Activated CD8-positive, alpha-beta memory T cell treated with anti-CD3 and anti-CD28 coated beads, Interleukin-2, amount 50 U/mL, for 48 hours (primary cell): ENCODE results near the gene AP1G2.
"Not testable (repeated sequence)": the region's sequence is repeated elsewhere in the genome, so short reads cannot be mapped to it uniquely, and the experiment has no call there.

ENCODE experiments used
- DNase-seq: peaks from one replicate; pipeline ENCODE4 v3.0.0-alpha.2; 2020

AP1G2 gene

DNA sequence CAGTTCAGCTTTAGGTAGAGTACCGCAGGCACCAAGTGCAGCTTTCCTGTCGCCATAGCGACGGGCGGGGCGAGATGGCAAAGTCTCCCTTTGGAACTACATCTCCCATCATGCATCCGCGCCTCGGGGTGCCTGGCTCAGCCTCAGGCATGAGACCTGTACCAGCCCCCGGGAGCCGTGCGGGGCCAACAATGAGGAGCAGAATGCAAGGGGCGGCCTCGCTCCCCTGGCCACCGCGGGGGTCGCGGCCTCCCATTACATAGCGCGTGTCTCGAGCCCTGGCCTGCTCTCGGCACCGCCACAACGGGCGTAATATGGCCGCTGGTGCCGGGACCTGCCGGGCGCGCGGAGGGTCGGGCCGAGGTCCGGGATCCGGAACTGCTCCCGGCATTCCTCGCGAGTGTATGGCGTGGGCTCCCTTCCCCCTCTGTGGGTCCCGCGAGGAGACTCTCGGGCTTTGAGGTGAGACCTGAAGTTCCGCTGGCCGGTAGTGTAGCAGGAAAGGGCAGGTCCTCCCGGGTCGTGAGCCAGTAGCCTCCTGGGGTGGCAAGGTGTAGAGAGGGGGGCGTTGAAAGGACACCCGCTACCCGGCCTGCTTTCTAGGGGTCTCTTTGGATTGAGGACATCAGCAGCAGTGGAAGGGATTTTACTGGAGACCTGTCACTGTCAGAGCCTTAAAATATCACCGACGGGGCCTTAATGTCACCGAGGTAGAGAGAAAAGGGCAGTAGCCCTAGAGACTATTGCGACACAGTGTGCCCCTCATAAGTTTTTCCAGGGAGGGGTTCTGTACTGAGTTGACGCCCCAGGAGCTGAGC, 11.5 kb downstream of the AP1G2 start, which contains the start of gene THTPA:
TSS of gene THTPA (plus strand) at position 390 of the 818 bp plus-strand sequence. CDS start 487 bp downstream, outside the sequence.
- DNase-seq, result peak; percentile 95

DNA sequence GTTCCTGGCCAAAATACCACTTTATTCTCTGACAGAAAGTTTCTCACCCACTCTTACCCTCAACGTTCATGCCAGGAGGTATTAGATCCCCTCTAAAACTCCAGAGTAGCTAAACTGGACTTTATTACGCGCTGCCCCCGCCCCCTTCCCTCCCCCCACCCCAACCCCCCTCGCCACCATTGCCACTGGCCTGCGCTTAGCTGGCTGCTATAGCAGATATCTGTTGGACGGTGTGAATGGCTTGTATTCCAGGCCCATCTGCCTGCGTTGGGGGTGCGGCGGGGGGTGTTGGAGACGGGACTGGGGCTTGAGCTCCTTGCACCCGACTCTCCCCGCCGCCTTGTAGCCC, 12.1 kb downstream of the AP1G2 start:
- no peak for DNase-seq

DNA sequence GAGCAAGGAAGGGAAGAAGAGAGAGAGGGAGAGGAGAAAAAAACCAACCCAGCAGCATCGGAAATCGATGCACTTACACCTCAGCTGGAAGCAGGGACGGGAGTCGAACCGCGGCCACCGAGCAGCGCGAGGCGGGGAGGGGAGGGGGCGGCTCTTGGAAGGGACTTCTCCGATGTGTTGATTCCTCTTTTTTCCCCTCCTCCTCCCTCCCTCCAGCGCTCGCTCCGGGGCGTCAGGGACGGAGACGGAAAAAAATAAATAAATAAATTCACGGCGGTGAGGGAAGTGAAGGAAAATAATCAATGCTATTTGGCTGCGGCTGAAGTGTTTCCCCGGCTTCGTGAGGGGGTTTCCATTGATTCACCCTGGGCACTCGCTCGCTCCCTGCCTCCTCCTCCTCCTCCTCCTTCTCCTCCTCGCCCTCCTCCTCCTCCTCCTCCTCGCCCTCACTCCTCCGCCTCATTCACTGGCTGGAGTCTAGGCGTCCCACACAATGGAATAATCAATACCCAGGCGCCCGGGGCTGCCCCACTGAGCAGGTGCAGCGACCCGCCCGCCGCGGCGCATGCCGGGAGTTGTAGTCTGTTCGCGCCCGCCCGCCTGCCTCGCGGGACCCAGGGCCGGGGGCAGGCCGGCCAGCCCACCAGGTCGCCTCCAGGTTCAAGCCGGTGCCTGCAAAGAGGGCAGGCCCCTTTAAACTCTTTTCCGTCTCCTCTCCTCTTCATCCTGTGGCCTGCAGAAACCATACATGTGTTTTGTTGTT, 16.1 kb downstream of the AP1G2 start, which contains the start of gene ZFHX2:
TSS of gene ZFHX2 (minus strand) at position 500 of the 763 bp plus-strand sequence. CDS start 16,440 bp downstream, outside the sequence.
- peak; percentile 91 for DNase-seq

DNA sequence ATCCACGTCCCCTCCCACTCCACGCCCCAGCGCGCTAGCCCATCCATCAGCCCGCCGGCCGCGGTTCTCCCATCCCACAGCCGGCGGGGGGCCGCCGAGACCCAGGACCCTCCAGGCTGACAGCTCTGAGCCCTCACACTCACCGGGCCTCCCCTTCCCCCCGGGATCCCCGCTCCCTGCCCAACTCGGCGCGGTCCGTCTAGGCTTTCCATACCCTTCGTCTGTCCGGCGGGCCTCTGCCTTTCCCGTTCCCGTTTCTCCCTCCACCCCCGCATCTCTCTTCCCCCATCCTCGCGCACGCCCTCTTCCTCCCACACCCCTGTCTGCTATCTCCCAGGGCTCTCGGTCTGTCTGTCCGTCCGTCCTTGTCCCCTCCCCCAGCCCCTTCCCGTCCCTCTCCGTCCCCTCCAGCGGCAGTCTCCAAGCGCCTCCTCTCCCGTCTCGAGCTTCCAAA, 16.8 kb downstream of the AP1G2 start:
- DNase-seq, result no peak

DNA sequence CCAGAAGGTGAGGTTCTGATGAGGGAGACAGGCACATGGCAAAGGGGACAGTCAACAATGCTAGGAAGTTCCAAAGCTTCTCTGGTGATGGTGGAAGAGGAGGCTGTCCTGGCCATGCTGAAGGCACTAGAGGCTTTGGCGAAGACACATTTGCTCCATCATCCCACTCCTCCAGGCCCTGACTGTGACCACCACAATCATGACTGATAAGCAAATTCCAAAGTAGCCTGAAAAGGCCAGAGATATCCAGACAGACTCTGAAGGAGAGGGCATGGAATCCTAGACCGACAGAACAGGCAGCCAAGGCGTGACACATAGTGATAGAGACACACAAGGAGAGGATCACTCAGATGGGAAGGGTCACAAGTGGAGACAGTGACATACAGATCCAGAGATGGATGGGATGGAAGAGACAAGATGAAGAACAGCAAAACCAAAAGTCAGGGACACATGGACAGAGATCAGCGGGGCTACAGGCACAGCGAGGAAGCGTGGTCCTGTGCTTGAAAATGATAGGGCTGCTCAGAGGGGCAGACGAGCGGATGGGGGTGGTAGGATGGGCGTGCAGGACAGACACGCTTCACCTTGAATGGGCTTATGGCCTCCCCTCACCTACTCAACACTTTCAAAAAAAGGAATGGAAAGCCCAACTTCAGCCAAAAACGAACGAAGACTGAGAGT, 17.3 kb downstream of the AP1G2 start:
- DNase-seq, result no peak

DNA sequence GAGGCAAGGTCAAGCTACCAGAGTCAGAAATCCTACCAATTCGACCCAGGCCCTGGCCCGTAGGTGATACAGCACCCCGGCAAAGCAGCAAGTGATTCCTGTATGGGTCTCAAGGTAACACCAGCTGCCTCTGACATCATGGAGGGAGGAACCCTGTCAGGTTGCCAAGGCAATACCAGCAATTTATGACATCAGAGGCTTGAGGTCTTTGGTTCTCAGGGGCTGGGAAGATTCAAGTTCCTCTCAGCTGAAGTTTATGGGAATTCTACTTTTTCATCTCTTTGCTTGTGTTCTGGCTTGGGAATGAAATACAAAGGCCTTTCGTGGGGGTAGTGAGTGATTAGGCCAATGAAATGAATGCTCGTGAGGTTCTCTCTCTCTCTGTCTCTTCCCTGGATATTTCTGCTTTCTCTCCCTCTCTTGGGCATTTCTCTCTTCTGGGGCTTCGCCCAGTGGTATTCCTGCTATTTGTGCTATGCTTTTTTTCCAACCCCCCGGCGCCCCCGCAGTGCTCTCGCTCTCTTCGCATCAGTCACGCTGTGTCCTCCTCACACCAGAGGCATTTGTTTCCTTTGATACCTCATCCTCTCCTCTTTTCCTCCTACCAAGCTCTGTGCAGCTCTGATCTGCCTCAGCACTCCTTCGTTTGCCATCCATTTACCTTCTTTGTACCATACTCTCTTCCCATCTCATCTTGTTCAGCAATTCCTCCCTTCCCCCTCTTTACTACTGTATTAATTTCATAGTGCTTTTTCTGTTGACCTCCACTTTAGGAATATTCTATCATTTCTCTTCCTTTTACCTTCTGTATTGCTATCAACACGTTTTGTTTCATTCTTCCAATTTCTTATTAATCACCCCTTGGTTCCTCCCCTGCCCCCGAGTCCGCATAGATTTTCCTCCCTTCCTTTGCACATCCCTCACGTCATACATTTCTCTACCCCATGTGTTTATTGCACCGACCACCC, 19.0 kb downstream of the AP1G2 start:
- no peak for DNase-seq

DNA sequence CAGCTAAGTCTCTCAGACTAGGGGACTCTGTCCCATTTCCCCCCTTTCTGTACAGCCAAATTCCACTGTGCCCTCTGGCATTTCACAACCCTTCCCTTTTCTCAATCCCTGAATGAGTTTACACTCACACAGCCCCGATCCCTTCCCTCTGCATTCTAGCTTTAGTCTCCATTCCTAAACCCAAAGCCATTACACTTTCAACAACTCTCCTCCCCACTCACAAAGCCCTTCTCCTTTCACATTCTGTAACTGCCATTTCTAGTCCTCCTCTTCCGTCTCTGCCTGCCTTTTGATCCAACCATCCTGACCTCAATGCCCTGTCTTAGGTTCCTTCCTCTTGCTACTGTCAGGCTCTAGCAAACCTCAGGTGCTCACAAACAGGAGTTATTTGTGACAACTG, 19.7 kb downstream of the AP1G2 start:
- DNase-seq, result no peak

DNA sequence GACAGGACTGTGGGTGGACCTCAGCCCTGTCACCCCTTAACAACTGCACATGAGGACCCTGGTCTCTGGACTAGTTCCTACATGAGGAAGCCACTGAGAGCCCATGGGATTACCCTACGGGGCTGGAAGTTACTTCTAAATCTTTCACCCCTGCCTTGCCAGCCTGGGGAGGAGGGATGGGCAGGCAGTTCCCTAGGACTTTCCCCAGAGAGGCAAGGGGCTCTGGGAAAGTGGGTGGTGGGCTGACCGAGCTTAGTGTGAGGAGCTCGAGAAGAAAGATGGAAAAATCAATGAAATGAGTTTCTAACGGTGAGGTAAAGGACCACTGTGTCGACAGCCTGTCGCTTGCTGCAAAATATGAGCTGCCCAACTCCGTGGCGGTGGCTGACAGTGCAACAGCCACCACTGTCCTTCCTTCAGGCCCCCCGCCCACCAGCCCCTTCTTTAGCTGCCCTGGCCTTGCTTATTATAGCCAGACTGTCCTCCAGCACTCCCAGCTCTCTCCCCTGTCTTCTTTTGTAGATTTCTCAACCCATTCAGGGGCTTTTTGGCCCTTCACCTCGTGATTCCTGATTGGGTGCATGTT, 21.0 kb downstream of the AP1G2 start:
- no peak for DNase-seq

DNA sequence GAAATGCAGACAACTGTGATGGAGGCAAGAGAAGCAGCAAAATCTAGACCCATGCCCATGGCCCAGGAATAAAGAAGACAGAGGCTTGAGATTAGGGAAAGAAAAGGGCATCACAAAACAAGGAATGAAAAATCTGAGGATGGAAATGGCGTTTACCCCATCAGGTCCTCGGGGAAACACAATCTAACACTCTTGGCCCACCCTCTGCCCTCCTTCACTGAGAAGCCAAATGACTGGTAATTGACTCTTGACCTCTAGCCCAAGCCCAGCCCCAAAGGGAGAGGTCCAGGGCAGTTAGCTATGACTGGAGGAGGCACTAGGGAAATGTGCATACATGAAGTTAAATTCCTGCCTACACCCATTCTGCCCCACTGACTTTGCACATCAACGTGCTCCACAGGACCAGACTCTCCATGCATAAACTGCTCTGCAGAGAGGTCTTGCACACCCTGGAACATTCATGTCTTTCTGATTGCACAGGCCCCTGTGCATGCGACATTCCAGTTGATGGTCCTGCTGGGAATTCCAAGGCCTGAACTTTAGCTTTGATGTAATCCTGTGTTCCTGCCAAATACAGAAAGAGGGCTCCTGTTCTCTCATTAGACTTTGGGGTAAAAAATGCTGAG, 21.7 kb downstream of the AP1G2 start:
- DNase-seq, result no peak

DNA sequence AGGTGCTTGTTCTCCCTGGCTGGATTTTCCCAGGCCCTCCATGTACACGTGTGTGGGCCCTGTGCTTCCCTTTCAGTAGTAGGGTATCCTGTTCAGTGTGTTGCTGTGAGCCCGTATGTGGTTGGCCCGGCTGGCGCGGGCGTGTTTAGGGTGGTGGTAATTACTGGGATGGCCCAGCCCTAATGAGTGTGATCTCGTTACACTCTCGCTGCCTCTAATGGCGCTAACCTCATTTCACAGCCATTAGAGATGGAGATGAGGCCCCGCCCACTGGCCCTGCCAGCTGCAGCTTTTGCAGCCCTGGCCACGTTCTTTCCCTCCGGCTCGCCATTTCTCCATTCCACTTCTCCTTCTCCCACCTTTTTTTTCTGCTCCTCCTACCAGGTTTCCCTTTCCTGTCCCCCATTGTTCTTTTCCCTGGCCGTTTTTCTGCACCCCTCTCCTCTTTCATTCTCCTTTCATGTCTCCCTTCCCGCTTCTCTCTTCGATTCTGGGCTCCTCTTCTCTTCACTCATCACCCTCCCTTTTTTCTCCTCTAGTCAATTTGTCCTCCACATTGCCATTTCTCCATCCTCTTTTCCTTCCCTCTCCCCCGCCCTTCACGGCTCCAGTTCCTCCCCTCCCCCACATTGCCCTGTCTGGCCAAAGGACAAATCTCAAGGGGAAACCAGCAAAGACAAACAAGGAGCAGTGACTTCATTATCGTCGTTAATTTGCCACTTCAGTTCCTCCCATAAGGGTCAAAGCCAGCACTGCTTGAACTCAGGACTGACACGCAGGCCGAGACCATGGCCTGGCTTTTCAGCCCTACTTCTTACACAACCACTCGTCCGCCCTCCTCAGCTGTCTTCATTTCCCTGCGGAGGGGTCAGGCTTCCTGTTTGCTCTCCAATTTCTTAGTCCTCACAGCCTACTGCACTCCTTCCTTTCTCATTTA, 22.8 kb downstream of the AP1G2 start:
- no peak for DNase-seq

DNA sequence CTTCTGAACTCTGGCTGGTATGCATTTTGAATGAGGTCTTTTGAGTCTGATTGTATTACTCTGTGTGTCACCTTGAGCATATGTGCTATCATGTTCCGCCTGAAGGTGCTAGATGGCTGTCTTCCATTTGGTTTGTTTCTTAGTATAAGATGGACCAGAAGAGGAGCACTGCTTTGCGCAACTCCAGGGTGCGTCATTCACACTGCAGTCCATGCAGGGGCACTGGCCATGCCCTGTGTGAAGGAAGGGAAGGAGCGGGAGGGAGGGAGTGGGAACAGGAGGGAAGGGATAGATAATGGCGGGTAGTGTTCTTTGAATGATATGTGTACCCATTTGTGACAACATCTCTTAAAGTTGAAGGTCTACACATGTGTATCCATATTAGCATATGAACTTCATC, 24.2 kb downstream of the AP1G2 start:
- no peak for DNase-seq

DNA sequence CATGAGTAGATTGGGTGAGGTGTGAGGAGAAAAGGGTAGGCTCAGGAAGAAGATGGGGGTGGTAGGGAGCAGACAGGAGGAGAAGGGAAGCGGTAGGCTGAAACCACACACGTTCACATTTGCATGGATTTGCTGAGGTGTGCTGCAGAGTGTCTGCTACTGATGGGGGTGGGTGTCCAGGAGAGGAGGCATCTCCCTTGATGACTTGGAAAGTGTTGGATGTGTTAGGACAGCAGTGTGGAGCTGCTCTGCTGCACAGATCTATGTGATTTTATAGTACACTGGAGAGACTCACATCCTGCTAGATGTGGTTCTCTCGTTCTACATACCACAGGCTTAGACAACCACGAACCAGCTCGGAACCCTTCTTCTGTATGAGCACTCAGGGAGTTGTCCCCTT, 25.3 kb downstream of the AP1G2 start:
- DNase-seq, result no peak

DNA sequence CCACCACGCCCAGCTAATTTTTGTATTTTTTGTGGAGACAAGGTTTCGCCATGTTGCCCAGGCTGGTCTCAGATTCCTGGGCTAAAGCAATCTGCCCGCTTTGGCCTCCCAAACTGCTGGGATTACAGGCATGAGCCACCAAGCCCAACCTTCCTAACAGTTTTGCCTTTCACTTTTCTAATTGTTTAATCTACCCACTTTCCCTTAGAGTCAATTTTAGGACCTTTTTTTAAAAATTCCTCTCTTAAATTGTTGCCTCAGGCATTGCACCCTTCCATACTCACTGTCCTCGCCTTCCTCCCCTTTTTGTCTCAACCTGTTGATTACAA, 27.5 kb downstream of the AP1G2 start:
- DNase-seq, result no peak

DNA sequence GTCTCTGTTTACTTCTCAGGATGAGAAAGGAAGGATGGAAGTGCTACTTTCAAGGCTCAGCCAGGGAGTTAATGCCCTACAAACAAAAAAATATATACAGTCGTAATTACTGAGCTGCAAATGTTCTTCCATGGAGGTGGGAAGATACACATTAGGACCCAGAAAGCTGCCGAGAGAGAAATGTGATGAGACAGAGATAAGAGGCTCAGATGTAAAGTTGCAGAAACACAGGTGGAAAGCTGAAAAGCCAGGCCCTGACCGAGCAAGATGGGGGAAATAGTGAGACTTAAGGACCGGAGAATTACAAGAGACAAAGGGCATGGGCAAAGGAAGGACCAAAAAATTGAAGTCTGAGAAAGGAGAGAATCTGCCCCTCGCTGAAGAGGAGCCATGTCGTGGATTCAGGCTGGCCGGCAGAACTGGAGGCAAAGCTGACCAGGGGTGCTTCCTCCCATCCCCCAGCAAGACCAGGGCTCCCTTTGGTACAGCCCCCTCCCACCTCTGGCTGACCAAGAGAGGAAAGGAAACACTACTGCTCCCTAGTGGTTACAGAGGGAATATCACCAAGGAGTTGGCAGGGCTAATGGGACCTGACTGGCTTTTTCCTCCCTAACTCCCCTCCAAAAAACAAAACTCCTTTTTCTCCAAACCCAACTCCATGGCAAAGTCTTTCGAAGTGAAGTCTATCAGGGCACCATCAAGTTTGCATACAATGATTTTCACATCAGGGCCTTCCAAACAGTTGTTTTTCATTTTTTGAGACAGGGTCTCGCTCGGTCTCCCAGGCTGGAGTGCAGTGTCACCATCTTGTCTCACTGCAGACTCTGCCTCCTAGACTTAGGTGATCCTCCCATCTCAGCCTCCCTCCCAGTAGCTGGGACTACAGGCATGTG, 28.1 kb downstream of the AP1G2 start:
- no peak for DNase-seq

DNA sequence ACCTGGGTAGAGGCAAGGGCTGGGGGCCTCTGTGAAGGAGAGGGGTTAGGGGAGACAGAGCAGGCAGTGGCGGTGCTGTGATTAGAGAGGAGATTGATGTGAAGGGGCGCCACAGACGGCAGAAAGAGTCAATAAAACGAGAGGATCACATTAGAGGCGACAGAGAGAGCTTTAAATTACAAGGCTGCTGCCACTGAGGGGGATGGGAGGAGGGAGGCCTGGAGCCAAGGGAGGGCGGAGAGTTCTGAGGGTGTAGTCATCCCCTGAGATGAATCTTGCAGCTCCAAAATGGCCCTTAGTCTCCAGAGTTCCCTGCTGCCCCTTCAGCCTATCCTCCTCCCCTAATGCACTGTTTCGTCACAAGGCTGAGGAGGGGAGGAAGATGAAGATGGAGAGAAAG, 28.8 kb downstream of the AP1G2 start:
- DNase-seq, result no peak

DNA sequence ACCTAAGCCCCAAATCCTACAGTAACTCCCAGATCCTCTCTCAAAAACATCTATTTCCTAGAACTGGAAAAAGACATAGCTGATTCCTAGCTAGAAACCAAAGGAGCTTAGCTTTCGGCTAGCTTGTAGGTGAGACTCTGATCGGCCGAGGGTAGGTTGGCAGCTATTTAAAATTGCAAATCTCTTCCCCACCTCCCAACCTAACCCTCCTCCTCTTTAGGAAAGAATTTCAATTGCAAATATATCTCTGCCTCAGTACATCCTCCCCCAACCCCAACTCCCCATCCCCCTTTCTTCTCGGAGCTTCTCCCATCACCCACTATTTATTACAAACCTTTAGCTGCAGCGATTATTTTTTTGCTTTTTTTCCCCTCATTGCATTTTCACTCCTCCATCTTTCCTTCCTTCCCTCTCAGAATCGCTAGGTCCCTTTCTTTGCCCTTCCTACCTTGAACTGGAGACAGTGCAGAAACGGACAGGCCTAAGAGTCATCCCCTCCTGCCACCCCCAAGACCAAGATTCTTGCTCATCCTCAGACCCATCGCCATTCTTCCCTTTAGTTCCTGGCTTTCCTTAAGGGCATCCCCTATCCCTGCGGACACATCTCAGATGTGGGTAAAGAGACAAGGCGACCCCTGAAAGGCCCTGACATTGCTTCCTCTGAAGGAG, 29.4 kb downstream of the AP1G2 start:
- DNase-seq, result no peak

DNA sequence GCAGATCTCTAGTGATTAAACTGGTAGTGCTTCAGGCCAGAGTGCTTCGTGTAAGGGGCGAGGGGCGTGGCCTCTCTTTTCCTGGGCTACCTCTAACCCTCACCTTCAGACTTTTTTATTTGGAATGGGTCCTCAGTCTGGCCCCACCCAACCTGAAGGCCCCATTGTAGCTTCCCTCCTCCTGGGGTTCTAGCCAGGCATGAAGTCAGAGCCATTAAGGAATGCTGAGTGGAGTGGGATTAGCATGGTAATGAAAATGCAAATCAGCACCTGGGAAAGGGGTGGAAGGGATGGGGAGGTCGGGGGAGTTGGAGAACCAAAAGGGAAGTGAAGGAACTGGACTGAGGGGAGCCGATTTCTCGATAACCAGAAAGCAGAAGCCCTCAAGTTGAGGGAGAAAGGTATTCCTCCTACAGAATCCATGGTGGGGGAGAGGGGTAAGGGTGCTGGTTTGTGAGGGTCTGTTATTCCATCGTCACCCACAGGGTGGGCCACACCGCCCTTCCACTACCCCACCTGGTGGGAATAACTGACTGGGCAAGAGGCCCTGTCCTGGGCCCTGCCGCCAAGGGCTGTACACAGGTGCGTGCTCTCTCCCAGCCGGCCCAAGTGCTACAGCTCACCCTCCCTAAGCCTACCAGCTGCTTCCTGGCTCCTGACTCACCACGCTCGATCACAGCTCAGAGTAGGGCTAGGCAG, 30.1 kb downstream of the AP1G2 start:
- no peak for DNase-seq

DNA sequence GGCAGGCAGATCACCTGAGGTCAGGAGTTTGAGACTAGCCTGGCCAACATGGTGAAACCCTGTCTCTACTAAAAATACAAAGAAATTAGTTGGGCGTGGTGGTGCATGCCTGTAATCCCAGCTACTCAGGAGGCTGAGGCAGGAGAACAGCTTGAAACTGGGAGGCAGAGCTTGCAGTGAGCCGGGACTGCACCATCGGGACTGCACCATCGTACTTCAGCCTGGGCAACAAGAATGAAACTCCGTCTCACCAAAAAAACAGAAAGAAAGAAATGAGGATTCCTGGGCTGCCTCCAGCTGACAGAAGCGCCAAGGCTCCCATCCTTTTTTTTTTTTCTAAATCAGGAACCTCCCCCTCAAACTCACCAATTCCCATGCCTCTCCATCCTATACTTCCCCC, 30.7 kb downstream of the AP1G2 start:
- not testable (repeated sequence) for DNase-seq
